Smooth muscle cell (in vitro differentiated cells): ENCODE results near the gene SIPA1L3. TPM values are rescaled to one million over a fixed set of nuclear protein-coding genes. Genes with fewer than 3 reads are reported as not detected.

Experiments used
- DNase-seq: peaks from one replicate; lab custom pipeline; 2025; ENCODE audit not compliant: unreplicated experiment; lab: John Stamatoyannopoulos, UW
- H2AFZ ChIP-seq: fragments of 200-600 bp; sonication (generic); 2 replicates; pipeline ENCODE4 v1.6.0; 2016; ENCODE audit warnings: antibody characterized with exemption, low read depth, mild to moderate bottlenecking
- H3F3A ChIP-seq: fragments of 200-600 bp; sonication (generic); 2 replicates; pipeline ENCODE4 v1.6.0; 2017; ENCODE audit warnings: antibody characterized with exemption, low read depth
- H3K27ac ChIP-seq: fragments of 200-600 bp; sonication (generic); 2 replicates; pipeline ENCODE4 v1.5.1; 2016; ENCODE audit warnings: low read depth, mild to moderate bottlenecking
- H3K27me3 ChIP-seq: fragments of 200-600 bp; sonication (generic); 2 replicates; pipeline ENCODE4 v1.6.1; 2016; ENCODE audit warnings: low read depth, mild to moderate bottlenecking
- H3K36me3 ChIP-seq: fragments of 200-600 bp; sonication (generic); 2 replicates; pipeline ENCODE4 v1.5.1; 2016; ENCODE audit warnings: low read depth
- H3K4me1 ChIP-seq: fragments of 200-600 bp; sonication (generic); 2 replicates; pipeline ENCODE4 v1.5.1; 2016; ENCODE audit warnings: low read depth
- H3K4me2 ChIP-seq: fragments of 200-600 bp; sonication (generic); 2 replicates; pipeline ENCODE4 v1.6.0; 2016; ENCODE audit warnings: mild to moderate bottlenecking
- H3K4me3 ChIP-seq: fragments of 200-600 bp; sonication (generic); 2 replicates; pipeline ENCODE4 v1.5.1; 2016; ENCODE audit warnings: mild to moderate bottlenecking
- H3K79me2 ChIP-seq: fragments of 200-600 bp; sonication (generic); 2 replicates; pipeline ENCODE4 v1.6.0; 2016; ENCODE audit warnings: low read depth, mild to moderate bottlenecking
- H3K9ac ChIP-seq: fragments of 200-600 bp; sonication (generic); 2 replicates; pipeline ENCODE4 v1.6.0; 2016; ENCODE audit warnings: low read depth
- H3K9me3 ChIP-seq: fragments of 200-600 bp; sonication (generic); replicated peaks from 2 replicates; pipeline ENCODE4 v1.5.1; 2016; ENCODE audit warnings: low read depth
- H4K20me1 ChIP-seq: fragments of 200-600 bp; sonication (generic); 2 replicates; pipeline ENCODE4 v1.6.0; 2016; ENCODE audit warnings: low read depth
- WGBS: methylation state at CpG from one replicate; pipeline ENCODE4 v1.1.7; 2016; ENCODE audit warnings: low lambda C conversion rate; 5-methylcytosine and 5-hydroxymethylcytosine counted together
- polyA plus RNA-seq: library from polyadenylated mRNA; unstranded; fragments of >200 nt; fragmentation: Nextera tagmentation; extraction: Ambion mirVana; gene quantifications from 2 replicates; pipeline ENCODE4 v1.2.1, GENCODE V29; 2016
- total RNA-seq: library from RNA; depleted of rRNA; stranded (reverse); fragments of >200 nt; gene quantifications from 2 replicates; pipeline ENCODE4 v1.2.3, GENCODE V29; 2014
- TF ChIP-seq, protein P1 (sequence below): fragments of 200-600 bp; sonication (generic); IDR thresholded peaks from 2 replicates; pipeline ENCODE4 v1.5.1; 2017; ENCODE audit warnings: borderline replicate concordance, mild to moderate bottlenecking, antibody characterized with exemption; ENCODE audit not compliant: insufficient read depth, poor library complexity, severe bottlenecking

SIPA1L3 gene
- total and polyA plus RNA-seq, 2 experiments from 2014 or later = 6.5 to 7.6 TPM

DNA sequence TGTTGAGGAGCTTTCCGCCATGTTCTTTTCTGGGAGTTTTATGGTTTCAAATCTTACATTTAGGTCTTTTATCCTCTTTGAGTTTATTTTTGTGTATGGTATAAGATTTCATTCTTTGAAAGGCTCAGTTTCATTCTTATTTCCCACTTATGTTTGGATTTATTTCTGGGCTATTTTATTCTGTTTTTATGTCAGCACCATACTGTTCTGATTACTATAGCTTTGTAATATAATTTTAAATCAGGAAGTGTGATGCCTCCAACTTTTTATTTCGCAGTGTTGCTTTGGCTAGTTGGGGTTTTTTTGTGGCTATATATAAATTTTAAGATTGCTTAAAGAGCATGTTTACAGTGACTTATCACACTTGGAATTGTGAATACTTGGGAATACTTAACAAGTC is 135.1 kb downstream of the SIPA1L3 start:
- Histone ChIP-seq H3K9me3 (peaks cover 7% of the 10 kb centered on the region), H4K20me1 (no peaks in the 10 kb centered on the region), H2AFZ (no peak overlapping the region), H3K79me2 (no peaks in the 10 kb centered on the region), H3K36me3 (no peaks in the 10 kb centered on the region), H3K27ac (no peak overlapping the region), H3K4me3 (no peak overlapping the region), H3K4me1 (no peaks in the 10 kb centered on the region), H3F3A (no peaks in the 10 kb centered on the region), H3K9ac (no peak overlapping the region), H3K4me2 (no peak overlapping the region), H3K27me3 (no peaks in the 10 kb centered on the region)
- WGBS = 97% methylated on average over 2 of the region's 2 CpGs
- no peak for DNase-seq
- TF ChIP-seq, protein P1, sequence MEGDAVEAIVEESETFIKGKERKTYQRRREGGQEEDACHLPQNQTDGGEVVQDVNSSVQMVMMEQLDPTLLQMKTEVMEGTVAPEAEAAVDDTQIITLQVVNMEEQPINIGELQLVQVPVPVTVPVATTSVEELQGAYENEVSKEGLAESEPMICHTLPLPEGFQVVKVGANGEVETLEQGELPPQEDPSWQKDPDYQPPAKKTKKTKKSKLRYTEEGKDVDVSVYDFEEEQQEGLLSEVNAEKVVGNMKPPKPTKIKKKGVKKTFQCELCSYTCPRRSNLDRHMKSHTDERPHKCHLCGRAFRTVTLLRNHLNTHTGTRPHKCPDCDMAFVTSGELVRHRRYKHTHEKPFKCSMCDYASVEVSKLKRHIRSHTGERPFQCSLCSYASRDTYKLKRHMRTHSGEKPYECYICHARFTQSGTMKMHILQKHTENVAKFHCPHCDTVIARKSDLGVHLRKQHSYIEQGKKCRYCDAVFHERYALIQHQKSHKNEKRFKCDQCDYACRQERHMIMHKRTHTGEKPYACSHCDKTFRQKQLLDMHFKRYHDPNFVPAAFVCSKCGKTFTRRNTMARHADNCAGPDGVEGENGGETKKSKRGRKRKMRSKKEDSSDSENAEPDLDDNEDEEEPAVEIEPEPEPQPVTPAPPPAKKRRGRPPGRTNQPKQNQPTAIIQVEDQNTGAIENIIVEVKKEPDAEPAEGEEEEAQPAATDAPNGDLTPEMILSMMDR = no peak

DNA sequence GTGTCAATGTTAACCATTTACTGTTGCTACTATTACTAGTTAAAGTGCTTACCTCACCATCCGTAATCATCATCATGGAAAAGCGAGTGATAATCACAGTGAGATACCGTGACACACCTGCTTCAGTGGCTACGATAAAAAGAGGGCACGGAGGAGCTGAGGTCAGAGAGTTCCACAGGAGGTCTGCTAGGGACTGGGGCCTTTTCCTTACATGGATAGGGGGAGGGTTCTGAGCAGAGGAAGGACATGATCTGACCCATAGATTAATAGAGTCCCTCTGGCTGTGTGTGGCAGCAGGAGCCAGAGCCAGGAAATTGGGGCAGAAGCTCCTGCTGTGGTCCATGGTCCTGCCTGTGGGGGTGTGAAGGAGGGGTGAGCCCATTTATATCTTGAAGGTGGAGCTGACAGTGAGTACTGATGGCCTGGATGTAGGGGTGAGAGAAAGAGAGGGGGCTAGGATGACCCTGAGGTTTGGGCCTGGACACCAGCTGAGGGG is 136.7 kb downstream of the SIPA1L3 start:
- Histone ChIP-seq H3F3A (no peaks in the 10 kb centered on the region), H4K20me1 (no peaks in the 10 kb centered on the region), H3K27ac (no peak overlapping the region), H3K9me3 (peaks cover 7% of the 10 kb centered on the region), H3K27me3 (no peaks in the 10 kb centered on the region), H3K9ac (no peak overlapping the region), H2AFZ (no peak overlapping the region), H3K4me2 (no peak overlapping the region), H3K36me3 (no peaks in the 10 kb centered on the region), H3K79me2 (no peaks in the 10 kb centered on the region), H3K4me3 (no peak overlapping the region), H3K4me1 (no peaks in the 10 kb centered on the region)
- WGBS = 89% methylated on average over 5 of the region's 5 CpGs
- TF ChIP-seq, protein P1 = no peak
- DNase-seq = no peak

DNA sequence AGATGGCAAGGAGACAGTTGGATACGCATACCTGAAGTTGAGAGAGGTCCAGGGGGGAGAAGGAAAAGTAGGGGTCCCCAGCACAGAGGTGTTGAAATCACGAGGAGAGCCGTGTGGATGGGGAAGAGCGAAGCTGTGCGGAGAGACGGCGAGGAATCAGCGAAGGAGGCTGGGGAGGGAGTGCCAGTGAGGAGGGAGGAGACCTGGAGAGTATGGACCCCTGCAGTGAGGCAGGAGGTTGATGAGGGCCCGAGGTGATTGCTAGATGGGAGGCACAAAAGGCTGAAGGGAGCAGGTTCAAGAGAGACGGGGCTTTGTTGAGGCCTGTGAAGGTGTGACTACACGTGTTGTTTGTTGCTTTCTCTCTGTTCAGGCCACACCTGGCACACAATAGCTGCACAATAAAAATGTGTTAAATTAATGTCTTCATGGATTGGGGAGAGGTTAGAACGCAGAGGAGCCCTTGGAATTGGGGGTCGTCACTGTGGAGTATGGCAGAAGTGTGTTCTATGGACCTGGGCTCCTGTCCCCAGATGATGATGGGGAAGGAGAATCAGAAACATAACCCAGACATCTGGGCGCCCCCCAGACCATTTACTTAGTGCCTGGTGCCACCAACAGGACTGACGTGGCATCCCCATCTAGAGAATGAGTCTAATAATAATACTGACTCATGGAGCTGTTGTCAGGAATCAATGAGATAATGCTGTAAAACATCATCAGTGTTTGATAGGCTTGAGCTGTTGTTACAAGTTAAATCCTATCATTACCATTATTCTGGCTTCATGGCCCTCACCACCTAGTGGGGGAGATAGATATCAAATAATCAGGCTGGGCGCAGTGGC is 137.5 kb downstream of the SIPA1L3 start:
- Histone ChIP-seq H3K27ac (no peak overlapping the region), H3K4me2 (no peak overlapping the region), H3K4me3 (no peak overlapping the region), H3K27me3 (no peaks in the 10 kb centered on the region), H3K36me3 (no peaks in the 10 kb centered on the region), H3K9me3 (peaks cover 7% of the 10 kb centered on the region), H3K4me1 (no peaks in the 10 kb centered on the region), H3K79me2 (no peaks in the 10 kb centered on the region), H3K9ac (no peak overlapping the region), H4K20me1 (no peaks in the 10 kb centered on the region), H2AFZ (no peak overlapping the region), H3F3A (no peaks in the 10 kb centered on the region)
- TF ChIP-seq, protein P1 = no peak
- DNase-seq = no peak
- 88% methylated on average over 16 of the region's 16 CpGs for WGBS
